Upper lobe of left lung (tissue), 6 donors: ENCODE data around the gene MOV10L1. TPM values are rescaled to one million over a fixed set of nuclear protein-coding genes. Genes with fewer than 3 reads are reported as not detected.

ENCODE experiments used
- ATAC-seq, 2 donors: fragments of 200-7000 bp; cut with Tn5 transposase; one replicate each; pipeline ENCODE4 v1.9.1; 2022; ENCODE audit warnings: mild to moderate bottlenecking in 2 of 2, moderate library complexity in 2 of 2; ENCODE audit not compliant: low FRiP score in 2 of 2
- DNase-seq, 2 donors: peaks; one replicate each; pipeline ENCODE4 v3.0.0-alpha.2; 2019 to 2020
- H3K27ac ChIP-seq, 4 donors: fragments of 200-600 bp; sonication (generic); one replicate each; pipeline ENCODE4 v1.5.1; 2016 to 2019
- H3K27me3 ChIP-seq, 4 donors: fragments of 200-600 bp; sonication (generic); one replicate each; pipeline ENCODE4 v1.5.1; 2017 to 2019
- H3K36me3 ChIP-seq, 4 donors: fragments of 200-600 bp; sonication (generic); one replicate each; pipeline ENCODE4 v1.5.1; 2016 to 2019
- H3K4me1 ChIP-seq, 4 donors: fragments of 200-600 bp; sonication (generic); one replicate each; pipeline ENCODE4 v1.5.1; 2018 to 2019
- H3K4me3 ChIP-seq, 4 donors: fragments of 200-600 bp; sonication (generic); one replicate each; pipeline ENCODE4 v1.5.1; 2017 to 2019; ENCODE audit warnings: mild to moderate bottlenecking in 2 of 4, moderate library complexity in 1 of 4
- H3K9me3 ChIP-seq, 4 donors: fragments of 200-600 bp; sonication (generic); one replicate each; pipeline ENCODE4 v1.5.1; 2018 to 2019
- CTCF ChIP-seq, 6 experiments: fragments of 450-650 bp in 4 of 6; fragments of 200-600 bp in 2 of 6; sonication (generic) in 2 of 6; IDR thresholded peaks; one replicate each; pipeline ENCODE4 v1.5.1; 2016 to 2019; ENCODE audit warnings: antibody characterized with exemption in 6 of 6
- EP300 ChIP-seq, 4 donors: sonication (generic); formaldehyde crosslinking; IDR thresholded peaks; one replicate each; pipeline ENCODE4 v1.5.1; 2017; ENCODE audit warnings: antibody characterized with exemption in 4 of 4, control low read depth in 2 of 4
- POLR2A ChIP-seq, 4 donors: fragments of 450-650 bp; IDR thresholded peaks; one replicate each; pipeline ENCODE4 v1.5.1; 2016 to 2017; ENCODE audit warnings: antibody characterized with exemption in 4 of 4, mild to moderate bottlenecking in 2 of 4
- POLR2AphosphoS5 ChIP-seq, 2 donors: sonication (generic); formaldehyde crosslinking; IDR thresholded peaks; one replicate each; pipeline ENCODE4 v1.5.1; 2017; ENCODE audit warnings: antibody characterized with exemption in 2 of 2
- WGBS, 2 donors: methylation state at CpG; one replicate each; pipeline ENCODE4 v1.1.5; 2017 to 2018; 5-methylcytosine and 5-hydroxymethylcytosine counted together
- total RNA-seq, 6 donors: library from RNA; depleted of rRNA in 4 of 6; stranded (reverse); fragments of >200 nt in 4 of 6; gene quantifications; one replicate each; pipeline versions ENCODE4 v1.1.0 to v1.2.1, GENCODE V29; 2016 to 2021
- donor health status: DM: no; HTN: no; CAD: no; lungs with moderate emphysema.
- donor health status: DM: no; HTN: yes; CAD: no; lungs with severe emphysema.

The MOV10L1 gene
- total RNA-seq, 6 donors from 2014 or later, result 0.47 to 3.1 (median 1.8) TPM; not detected in 1

- H3K27ac ChIP-seq, result no peak overlapping the region
- no peaks in the 10 kb centered on the region for H3K9me3 ChIP-seq
- DNase-seq (peak in 1 of 2 donors; percentile 71), ATAC-seq (peak; percentile 7 to 9)
- WGBS, 2 donors, result 77 to 82% methylated on average over 25 to 30 of the region's 35 CpGs
- H3K27me3 ChIP-seq, result no peaks in the 10 kb centered on the region
- no peak overlapping the region for H3K4me3 ChIP-seq
- no peaks in the 10 kb centered on the region for H3K4me1 ChIP-seq
- H3K36me3 ChIP-seq, result no peaks in the 10 kb centered on the region
- TF ChIP-seq EP300 (IDR thresholded peaks at IDR 0.05) (no peak), POLR2AphosphoS5 (IDR thresholded peaks at IDR 0.05) (no peak), POLR2A (IDR thresholded peaks at IDR 0.05) (no peak), CTCF (IDR thresholded peaks at IDR 0.05) (no peak)
These were observed 44.4 kb upstream of the MOV10L1 start for GRCh38 chr22:50045211-50046018.

GRCh38 chr22:50046019-50046415 lies 43.8 kb upstream of the MOV10L1 start:
- ATAC-seq, result peak in 1 of 2 donors; percentile 4
- H3K27me3 ChIP-seq, result no peaks in the 10 kb centered on the region
- H3K4me1 ChIP-seq, result no peaks in the 10 kb centered on the region
- DNase-seq, result peak in 1 of 2 donors; percentile 71
- no peaks in the 10 kb centered on the region for H3K36me3 ChIP-seq
- no peak for TF ChIP-seq CTCF (IDR thresholded peaks at IDR 0.05)
- H3K4me3 ChIP-seq, result no peak overlapping the region
- 84 to 91% methylated on average over 8 to 18 of the region's 19 CpGs for WGBS, 2 donors
- H3K27ac ChIP-seq, result no peak overlapping the region
- H3K9me3 ChIP-seq, result no peaks in the 10 kb centered on the region

- Histone ChIP-seq H3K9me3 (no peaks in the 10 kb centered on the region), H3K36me3 (no peaks in the 10 kb centered on the region), H3K27me3 (no peaks in the 10 kb centered on the region), H3K4me1 (no peaks in the 10 kb centered on the region), H3K27ac (no peak overlapping the region), H3K4me3 (no peak overlapping the region)
- ATAC-seq, result peak in 1 of 2 donors; percentile 23
- no peak for TF ChIP-seq POLR2AphosphoS5 (IDR thresholded peaks at IDR 0.05)
- no peak for TF ChIP-seq EP300 (IDR thresholded peaks at IDR 0.05)
- no peak for TF ChIP-seq CTCF (IDR thresholded peaks at IDR 0.05)
- TF ChIP-seq POLR2A (IDR thresholded peaks at IDR 0.05), result no peak
- DNase-seq, result peak in 1 of 2 donors; percentile 65
- 89 to 90% methylated on average over 15 to 25 of the region's 27 CpGs for WGBS, 2 donors
These were observed 43.1 kb upstream of the MOV10L1 start for GRCh38 chr22:50046481-50047245.

GRCh38 chr22:50047346-50047745 lies 42.5 kb upstream of the MOV10L1 start:
- H3K27me3 ChIP-seq, result no peaks in the 10 kb centered on the region
- no peaks in the 10 kb centered on the region for H3K36me3 ChIP-seq
- no peak overlapping the region for H3K27ac ChIP-seq
- no peaks in the 10 kb centered on the region for H3K9me3 ChIP-seq
- no peak for TF ChIP-seq EP300 (IDR thresholded peaks at IDR 0.05)
- TF ChIP-seq CTCF (IDR thresholded peaks at IDR 0.05), result no peak
- TF ChIP-seq POLR2AphosphoS5 (IDR thresholded peaks at IDR 0.05), result no peak
- TF ChIP-seq POLR2A (IDR thresholded peaks at IDR 0.05), result no peak
- H3K4me3 ChIP-seq, result no peak overlapping the region
- 90 to 93% methylated on average over 3 to 16 of the region's 16 CpGs for WGBS, 2 donors
- no peaks in the 10 kb centered on the region for H3K4me1 ChIP-seq
- no peak for DNase-seq
- ATAC-seq, result peak; percentile 4 to 27
